Hypothalamus (tissue), 51 donors: ENCODE results near the gene NTSR1.
"Not testable (repeated sequence)": the region's sequence is repeated elsewhere in the genome, so short reads cannot be mapped to it uniquely, and the experiment has no call there.

Source experiments
- DNase-seq, 51 donors: peaks; one replicate each; lab custom pipeline; 2025; lab: John Stamatoyannopoulos, UW

The NTSR1 gene

DNA sequence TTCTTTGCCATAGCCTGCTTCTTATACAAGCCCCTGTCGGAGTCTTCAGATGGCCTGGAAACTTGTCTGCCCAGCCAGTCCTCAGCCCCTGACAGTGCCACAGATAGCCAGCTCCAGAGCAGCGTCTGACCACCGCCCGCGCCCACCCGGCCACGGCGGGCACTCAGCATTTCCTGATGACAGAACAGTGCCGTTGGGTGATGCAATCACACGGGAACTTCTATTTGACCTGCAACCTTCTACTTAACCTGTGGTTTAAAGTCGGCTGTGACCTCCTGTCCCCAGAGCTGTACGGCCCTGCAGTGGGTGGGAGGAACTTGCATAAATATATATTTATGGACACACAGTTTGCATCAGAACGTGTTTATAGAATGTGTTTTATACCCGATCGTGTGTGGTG, 36.9 kb upstream of the NTSR1 start:
- DNase-seq, result no peak

DNA sequence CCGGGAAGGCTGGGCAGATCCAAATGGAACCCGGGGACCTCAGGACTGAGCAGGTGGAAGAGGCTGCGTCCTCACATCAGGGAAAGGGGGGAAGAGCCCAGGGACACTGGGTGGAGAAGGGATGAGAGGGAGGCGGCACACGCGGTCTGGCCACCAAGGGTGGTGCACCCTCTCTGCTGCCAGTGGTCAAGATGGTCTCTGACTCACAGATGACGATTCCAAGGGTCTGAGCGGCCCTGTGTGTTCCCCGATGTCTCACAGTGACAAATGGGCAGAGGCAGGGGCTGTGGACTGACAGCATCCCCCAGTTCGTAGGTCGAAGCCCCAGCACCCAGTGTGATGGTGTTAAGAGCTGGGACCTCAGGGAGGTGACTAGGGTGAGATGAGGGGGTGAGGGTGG, 34.3 kb upstream of the NTSR1 start:
- DNase-seq, result no peak

DNA sequence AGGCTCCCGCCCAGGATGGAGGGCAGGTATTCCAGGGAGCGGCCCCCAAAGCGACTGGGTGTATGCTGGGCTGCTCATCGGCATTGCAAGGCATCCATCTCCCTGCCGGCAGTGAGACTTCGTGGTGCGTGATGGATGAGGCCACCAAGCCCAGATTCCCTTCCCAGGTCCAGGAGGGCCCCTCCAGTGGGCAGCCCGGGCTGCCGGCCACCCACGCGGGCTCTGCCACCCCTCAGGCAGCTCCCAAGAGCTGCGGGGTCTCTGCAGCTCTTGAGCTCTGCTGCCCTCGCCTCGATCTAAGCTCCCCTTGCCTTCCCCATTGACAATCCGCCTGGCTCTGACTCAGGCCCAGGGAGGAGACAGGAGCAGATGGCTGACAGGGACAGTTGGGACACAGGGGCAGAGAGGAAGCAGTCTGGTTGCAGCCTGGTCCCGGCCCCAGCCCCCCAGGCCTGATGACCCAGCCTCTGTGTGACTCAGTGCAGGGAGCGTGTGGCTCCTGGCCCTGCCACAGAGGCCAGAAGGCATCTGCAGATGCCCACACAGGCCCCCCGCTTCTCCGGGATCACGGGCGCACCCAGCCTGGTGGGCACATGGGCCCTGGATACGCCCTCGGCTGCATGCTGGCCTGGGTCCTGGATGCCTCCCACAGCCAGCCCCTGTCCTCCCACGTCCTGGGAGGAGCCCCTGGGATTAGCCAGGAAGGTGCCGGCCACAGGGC, 33.3 kb upstream of the NTSR1 start:
- no peak for DNase-seq

DNA sequence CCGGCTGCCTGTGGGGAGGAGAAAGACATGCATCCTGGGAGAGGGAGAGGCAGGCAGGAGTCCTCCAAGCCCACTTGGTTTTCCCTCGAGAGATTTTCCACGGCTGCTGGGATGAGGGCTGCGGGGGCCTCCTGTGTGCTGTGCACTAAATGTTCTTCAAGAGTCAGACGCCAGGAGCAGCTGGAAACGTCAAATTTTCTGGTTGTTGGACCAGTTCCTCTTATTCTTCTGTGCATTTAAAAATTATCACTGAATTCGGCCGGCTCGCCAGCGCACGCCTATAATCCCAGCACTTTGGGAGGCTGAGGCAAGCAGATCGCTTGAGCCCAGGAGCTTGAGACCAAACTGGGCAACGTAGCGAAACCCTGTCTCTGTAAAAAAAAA, 32.8 kb upstream of the NTSR1 start:
- DNase-seq, result no peak

DNA sequence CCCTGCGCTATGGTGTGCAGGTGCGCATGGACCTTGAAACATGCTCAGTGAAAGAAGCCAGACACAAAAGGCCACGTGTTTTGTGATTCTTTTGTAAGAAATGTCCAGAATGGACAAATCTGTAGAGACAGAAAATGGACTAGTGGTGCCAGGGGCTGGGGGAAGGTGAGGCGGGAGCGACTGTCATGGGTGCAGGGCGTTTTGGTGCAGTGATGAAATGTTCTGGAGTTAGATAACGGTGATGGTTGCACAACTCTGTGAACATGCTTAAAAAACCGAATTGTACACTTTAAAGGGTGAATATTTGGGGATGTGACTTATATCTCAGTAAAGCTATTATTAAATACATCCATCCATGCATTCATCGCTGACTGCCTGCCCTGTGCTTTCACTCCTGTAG, 31.7 kb upstream of the NTSR1 start:
- DNase-seq, result no peak

DNA sequence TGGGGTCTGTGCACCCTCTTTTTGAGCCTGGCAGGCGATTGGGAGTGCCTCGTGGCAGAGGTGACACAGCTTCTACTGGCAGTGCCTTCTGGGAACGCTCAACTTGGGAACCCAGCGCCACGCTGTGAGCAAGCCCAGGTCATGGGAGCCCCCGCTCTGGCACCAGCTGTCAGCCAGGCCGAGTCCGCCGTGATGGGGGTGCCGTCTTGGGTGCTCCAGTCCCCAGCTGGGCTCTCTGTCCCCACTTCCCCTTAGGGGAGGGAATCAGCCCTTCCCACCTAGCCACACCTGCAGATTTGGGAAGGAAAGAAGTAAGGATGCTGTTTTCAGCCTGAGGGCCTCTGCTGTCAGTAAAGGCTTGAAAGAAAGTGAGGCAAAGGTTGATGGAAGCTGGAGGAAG, 31.0 kb upstream of the NTSR1 start:
- no peak for DNase-seq

DNA sequence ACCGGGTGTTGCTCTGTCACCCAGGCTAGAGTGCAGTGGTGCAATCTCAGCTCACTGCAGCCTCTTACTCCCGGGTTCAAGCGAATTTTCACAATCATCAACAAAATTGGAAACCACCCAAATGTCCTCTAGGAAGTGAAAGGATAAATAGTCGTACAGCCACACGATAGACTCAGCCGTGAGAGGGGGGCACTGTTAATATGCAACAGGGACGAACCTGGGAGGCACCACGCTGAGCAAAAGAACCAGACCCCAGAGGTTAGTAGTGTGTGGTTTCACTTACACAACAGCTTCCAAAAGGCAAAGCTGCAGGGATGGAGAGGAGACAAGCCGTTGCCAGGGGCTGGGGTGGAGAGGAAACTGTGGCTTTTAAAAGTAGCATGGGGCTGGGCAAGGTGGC, 30.1 kb upstream of the NTSR1 start:
- no peak for DNase-seq

DNA sequence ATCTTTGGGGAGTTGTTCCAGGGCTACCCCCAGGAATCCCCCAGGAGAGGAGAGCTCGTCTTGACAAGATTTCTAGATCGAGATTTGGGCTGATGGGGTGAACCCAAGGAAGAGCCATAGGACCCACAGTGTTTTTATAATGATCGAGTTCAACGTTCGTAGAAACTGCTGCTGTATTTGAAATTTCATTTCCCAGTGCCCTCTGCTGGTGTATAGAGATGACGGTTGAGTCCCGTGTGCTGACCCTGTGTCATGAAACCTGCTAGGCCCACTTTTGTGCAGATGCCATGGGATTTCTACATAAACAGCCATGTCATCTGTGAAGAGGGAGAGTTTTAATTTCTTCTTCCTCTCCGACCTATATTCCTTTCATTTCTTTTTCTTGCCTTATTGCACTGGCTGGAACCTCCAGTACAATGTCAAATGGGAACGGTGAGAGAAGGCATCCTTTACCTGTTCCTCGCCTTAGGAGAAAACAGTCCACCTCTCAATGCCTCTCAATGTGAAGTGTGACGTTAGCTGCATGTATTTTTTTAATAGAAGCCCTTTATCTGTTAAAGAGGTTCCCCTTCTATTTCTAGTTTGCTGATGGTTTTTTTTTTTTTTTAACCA, 28.6 kb upstream of the NTSR1 start:
- no peak for DNase-seq

DNA sequence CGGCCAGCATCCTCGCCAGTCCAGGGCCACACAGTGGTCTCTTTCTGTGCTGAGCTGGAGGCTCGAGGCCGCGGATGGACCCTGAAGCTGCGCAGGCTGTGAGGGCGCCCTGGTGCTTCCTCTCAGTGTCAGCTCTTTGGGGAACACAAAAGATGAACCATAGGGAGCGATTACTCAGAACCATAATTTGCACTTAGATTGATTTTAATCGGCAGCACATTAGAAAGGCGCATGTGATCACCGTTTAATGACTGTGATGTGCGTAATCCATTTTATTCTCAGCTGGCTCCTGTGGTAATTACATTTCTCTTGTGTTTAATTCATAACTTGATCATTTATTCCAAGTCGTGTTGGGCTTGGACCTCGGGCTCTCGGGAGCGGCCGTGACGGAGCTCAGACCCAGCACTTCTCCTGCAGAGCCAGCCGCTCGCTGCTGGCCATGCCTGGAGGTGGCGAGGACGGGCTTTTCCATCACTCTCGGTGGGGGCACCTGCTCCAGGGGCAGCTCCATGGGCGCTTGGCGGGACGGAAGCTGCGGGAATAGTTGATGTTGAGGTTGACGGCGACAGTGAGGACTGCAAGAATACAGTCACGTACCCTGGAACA, 25.6 kb upstream of the NTSR1 start:
- DNase-seq, result no peak

DNA sequence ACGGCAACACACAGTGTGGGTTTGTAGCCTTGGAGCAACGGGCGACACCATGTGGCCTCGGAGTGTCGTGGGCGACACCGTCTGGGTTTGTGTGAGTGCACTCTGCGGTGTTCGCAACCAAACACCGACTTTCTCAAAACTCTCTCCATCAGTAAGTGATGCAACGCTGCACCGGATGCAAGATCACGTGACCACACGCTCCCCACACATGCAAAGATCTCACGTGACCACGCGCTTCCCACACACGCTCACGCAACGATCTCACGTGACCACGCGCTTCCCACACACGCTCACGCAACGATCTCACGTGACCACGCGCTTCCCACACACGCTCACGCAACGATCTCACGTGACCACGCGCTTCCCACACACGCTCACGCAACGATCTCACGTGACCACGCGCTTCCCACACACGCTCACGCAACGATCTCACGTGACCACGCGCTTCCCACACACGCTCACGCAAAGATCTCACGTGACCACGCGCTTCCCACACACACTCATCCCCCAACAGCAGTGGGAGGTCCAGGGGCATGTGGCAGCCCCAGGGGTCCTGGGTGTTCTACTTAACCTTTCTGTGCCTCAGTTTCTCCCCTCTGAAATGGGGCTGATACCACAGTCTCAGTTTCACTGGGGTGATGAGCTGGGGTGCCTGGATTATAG, 24.8 kb upstream of the NTSR1 start:
- DNase-seq, result not testable (repeated sequence)

DNA sequence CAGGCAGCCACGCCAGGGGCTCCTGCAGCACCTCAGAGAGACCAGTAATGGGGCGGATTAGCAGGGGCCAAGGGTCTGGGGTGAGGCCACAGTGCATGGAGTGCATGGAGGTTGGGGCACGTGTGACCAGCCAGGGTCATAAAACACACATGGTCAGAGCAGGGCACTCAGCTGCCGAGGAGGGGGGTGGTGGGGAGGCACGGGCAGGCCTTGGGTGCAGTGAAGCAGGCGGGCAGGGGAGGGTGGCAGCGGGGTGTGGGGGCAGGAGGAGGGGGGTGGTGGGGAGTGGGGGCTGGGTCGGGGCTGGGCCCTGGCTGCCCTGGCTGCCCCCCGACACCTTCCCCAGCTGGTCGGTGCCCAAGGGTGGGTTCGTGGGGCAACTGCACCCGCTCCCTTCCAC, 23.7 kb upstream of the NTSR1 start:
- DNase-seq, result no peak

DNA sequence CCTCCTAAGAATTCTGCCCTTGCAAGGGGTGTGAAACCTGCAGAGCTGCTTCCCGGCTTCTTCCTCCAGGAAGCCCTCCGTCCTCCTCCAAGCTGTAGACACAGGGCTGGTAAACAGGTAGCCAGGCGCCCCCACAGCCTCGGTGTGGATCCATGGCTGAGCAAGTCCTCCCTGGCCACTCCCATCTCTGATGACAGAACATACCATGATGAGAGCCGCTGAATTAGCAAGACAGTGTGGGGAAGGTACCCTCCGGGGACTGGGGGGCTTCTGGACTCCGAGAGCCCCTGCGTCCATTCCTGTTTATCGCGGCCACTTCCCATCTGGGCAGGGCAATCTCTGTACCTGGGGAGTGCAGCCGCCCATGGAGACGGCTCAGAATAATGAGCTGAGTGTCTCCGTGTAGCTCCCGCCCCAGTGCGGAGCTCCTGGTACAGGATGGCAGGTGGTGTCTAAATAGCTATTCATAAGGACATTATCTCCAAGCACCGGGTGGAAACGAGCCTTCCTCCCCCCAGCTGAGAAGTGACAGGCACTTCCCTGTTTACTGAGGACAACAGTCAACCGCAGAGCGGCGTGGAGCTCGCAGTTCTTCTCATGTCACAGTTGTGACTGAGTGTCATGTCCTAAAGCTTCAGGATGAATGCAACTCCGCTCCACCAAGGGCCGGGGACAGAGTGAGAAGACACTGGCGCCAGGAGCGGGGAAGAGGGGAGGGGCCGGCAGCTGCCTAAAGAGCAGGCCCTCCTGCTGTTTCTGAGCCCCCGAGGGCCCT, 22.7 kb upstream of the NTSR1 start:
- peak in 21 of 51 donors; percentile 7 to 37 (median 20) for DNase-seq

DNA sequence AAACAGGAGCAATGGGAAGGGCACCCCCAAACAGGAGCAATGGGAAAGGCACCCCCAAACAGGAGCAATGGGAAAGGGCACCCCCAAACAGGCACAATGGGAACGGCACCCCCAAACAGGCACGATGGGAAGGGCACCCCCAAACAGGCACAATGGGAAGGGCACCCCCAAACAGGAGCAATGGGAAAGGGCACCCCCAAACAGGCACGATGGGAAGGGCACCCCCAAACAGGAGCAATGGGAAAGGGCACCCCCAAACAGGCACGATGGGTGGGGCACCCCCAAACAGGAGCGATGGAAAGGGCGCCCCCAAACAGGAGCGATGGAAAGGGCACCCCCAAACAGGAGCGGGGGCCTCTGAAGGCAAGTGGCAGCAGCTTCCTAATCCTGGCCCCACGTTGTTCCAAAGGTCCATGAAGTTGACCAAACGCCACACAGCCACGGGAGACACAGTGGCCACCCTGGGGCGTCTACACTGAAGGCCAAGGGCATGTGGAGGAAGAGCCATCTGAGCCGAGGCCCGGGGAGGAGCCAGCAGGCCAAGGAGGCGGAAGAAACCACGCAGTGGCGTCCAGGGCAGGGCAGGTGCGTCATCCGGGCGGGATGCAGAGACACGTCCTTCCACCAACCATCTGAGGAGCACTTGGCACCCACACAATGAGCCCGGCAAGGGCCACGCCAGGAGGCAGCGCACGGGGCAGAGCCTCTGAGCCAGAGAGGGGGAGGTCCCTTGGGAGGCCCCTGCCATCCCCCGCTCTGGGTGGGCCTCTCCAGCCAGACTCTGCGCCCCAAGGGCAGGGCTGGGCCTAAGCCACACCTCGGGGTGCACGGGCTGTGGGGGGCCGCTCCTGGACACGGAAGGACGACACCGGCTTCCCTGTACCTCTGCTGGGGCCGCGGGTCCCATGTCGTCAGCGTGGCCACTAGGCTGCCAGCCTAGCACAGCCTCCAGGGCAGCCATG, 21.5 kb upstream of the NTSR1 start:
- no peak for DNase-seq

DNA sequence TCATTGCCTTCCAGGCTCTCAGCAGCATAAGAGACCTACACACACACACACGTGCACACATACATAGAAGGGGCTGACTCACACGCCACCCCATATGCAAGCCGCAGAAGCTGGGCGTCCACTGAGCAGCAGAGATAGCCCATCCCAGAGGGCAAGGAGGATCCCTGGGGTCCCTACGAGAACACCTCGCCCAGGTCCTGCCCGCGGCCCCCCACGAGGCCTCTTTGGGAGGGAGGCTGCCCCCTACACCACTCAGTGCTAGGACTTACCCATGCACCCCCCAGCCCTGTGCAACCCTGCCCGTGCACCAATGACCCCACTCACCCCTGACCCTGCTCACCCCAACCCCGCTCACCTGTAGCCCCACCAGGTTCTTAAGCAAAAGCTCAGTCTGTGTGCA, 20.6 kb upstream of the NTSR1 start:
- DNase-seq, result no peak

DNA sequence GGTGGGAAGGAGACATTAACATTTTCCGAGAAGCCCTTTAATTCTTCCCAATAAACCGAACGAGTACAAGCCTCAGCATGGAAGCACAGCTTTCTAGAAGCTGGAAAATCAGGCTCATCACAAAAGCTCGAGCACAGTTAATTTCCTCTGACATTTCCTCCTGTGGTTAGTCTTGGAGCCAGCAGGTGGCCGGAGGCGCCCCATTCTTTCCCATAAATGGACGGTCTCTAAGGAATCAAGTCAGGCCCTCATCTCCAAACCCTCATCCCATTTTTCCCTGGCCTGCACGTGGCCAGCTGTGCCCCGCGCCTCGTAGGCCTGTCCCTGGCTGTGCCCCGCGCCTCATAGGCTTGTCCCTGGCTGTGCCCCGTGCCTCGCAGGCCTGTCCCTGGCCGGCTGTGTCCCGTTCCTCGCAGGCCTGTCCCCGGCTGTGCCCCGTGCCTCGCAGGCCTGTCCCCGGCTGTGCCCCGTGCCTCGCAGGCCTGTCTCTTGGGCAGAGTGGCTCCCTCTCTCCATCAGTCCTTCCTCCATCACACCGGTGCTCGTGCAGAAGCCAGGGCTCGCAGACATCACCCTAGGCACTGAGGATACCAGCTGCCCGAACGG, 19.7 kb upstream of the NTSR1 start:
- DNase-seq, result no peak

DNA sequence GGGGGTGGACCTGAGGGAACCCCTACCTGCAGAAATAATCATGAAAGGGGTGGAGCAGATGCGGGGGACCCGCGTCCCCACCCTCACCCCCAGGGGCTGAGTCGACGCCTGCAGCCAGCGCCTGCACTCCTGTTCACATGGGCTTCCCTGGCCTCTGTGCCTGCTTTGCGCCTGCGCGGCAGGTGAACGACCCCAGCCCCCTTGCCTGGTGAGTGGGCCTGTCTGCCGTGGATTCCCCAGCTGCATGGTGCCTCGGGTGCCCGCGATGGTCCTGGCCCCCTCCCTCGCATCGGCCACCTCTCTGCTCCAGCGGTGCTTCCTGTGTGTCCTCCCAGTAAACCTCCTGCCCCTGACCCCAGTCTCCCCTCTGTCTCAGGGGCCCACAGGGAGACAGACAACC, 18.8 kb upstream of the NTSR1 start:
- no peak for DNase-seq

DNA sequence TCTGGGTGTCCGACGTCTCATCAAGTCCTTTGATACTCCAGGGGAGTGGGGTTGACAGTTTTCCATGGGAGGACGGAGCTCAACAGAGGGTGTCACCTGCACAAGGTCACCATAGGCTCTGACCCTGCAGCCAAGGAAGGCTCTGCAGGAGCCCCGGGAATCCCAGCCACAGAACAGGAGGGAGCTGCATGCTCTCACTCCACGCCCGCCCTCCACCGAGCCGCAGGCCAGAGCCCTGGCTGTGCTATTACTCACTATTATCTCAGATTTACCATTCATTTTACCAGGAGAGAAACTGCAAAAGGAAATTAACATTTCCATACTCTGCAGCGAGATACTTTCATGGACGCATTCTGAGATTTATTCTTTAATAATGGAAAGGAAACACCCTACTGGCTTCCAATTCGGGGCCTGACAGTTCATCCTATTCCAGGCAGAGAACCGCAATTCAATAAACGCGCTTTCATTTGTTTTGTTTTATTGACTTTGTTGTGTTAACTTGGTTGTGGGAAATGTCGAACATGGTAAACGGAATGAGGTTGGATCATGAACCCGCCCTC, 18.3 kb upstream of the NTSR1 start:
- no peak for DNase-seq

DNA sequence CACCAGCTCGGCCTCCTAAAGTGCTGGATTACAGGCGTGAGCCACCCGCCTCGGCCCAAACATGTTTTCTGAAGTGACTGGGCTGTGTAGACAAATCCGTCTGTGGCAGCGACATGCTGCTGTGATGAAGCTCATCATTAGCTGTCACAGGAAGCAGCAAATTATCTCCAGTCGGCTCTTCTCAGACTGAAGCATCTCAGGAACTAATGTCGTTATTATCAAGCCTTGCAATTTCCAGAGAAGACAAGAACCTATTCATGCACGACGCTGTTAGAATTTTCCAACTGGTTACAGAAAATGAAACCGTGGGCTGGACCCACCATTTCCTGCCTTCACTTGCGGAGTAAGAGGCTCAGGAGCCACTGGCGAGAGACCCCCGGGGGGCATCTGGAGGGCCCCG, 17.1 kb upstream of the NTSR1 start:
- DNase-seq, result no peak

DNA sequence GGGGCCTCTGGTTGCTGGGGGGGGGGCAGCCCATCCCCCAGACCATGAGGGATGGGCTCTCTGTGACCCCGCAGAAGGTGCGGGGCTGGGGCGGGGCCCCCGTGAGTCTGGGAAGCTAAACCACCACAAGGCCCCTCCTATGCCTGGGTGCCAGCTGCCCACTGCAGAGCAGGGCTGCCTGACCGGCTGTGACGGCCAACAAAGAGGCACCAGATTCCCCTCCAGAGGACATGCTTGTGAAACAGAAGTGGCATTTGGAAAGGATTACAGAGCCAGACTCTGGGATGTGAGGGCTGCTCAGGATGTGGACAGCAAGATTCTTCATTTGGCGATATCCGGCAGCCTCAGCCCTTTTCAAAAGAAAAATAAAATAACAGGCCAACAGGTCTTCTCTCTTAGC, 16.5 kb upstream of the NTSR1 start:
- peak in 12 of 51 donors; percentile 2 to 33 (median 21) for DNase-seq
